ENCODE results near the gene SIK3. TPM values are rescaled to one million over a fixed set of nuclear protein-coding genes. Genes with fewer than 3 reads are reported as not detected.
A peak's percentile ranks its signal among the peaks of the same experiment; 100 is the strongest.

Gene SIK3
- total RNA-seq, 4 donors from 2014 or later = 58.8 to 85.8 (median 59.8) TPM

GRCh38 chr11:116857316-116857715, 240.9 kb downstream of the SIK3 start:
- H3K27ac ChIP-seq = no peak overlapping the region
- no peaks in the 10 kb centered on the region for H3K9me3 ChIP-seq
- H3K4me3 ChIP-seq = no peak overlapping the region
- peaks cover 0 to 57% (median 0%) of the 10 kb centered on the region in 3 donors for H3K36me3 ChIP-seq
- H3K27me3 ChIP-seq = no peaks in the 10 kb centered on the region
- DNase-seq = no peak
- H3K4me1 ChIP-seq = peaks cover 0 to 21% (median 15%) of the 10 kb centered on the region in 4 donors
- TF ChIP-seq CTCF (IDR thresholded peaks at IDR 0.05) = no peak
- no peak for TF ChIP-seq POLR2A (IDR thresholded peaks at IDR 0.05)

- TF ChIP-seq POLR2A (IDR thresholded peaks at IDR 0.05) = no peak
- TF ChIP-seq CTCF (IDR thresholded peaks at IDR 0.05) = no peak
- Histone ChIP-seq H3K4me1 (peaks cover 0 to 30% (median 19%) of the 10 kb centered on the region in 4 donors), H3K36me3 (peaks cover 0 to 48% (median 0%) of the 10 kb centered on the region in 3 donors), H3K9me3 (no peaks in the 10 kb centered on the region), H3K4me3 (no peak overlapping the region), H3K27me3 (no peaks in the 10 kb centered on the region), H3K27ac (no peak overlapping the region)
- no peak for DNase-seq
Measured at GRCh38 chr11:116856423-116856822, 241.8 kb downstream of the SIK3 start.

- Histone ChIP-seq H3K27me3 (no peaks in the 10 kb centered on the region), H3K36me3 (peaks cover 0 to 40% (median 0%) of the 10 kb centered on the region in 3 donors), H3K4me1 (peaks cover 0 to 34% (median 21%) of the 10 kb centered on the region in 4 donors), H3K4me3 (no peak overlapping the region), H3K9me3 (no peaks in the 10 kb centered on the region), H3K27ac (peak overlapping the region in 2 of 4 donors; percentile 1 to 15)
- TF ChIP-seq CTCF (IDR thresholded peaks at IDR 0.05) (no peak), POLR2A (IDR thresholded peaks at IDR 0.05) (no peak)
- DNase-seq = no peak
Measured at GRCh38 chr11:116855413-116855812, 242.8 kb downstream of the SIK3 start.

- TF ChIP-seq CTCF (IDR thresholded peaks at IDR 0.05) (no peak), POLR2A (IDR thresholded peaks at IDR 0.05) (no peak)
- peaks cover 0 to 28% (median 0%) of the 10 kb centered on the region in 3 donors for H3K36me3 ChIP-seq
Measured at GRCh38 chr11:116853461-116854073, 244.7 kb downstream of the SIK3 start.

GRCh38 chr11:116852261-116853031, 245.8 kb downstream of the SIK3 start:
- peak in 1 of 3 donors; percentile 64 for DNase-seq
- Histone ChIP-seq H3K4me1 (peaks cover 0 to 34% (median 21%) of the 10 kb centered on the region in 4 donors), H3K4me3 (no peak overlapping the region), H3K9me3 (no peaks in the 10 kb centered on the region), H3K27ac (peak overlapping the region; percentile 54 to 80 (median 70)), H3K27me3 (no peaks in the 10 kb centered on the region), H3K36me3 (peaks cover 0 to 27% (median 0%) of the 10 kb centered on the region in 3 donors)
- TF ChIP-seq POLR2A (IDR thresholded peaks at IDR 0.05) (peak; percentile 29 to 60), CTCF (IDR thresholded peaks at IDR 0.05) (no peak)

More at GRCh38 chr11:116853461-116854073, 244.7 kb downstream of the SIK3 start:
- DNase-seq = peak in 1 of 3 donors; percentile 42
- peaks cover 0 to 34% (median 21%) of the 10 kb centered on the region in 4 donors for H3K4me1 ChIP-seq
- H3K27ac ChIP-seq = peak overlapping the region; percentile 54 to 80 (median 70)
- no peaks in the 10 kb centered on the region for H3K9me3 ChIP-seq
- H3K4me3 ChIP-seq = no peak overlapping the region
- H3K27me3 ChIP-seq = no peaks in the 10 kb centered on the region
